ENCODE measurements around the gene EXOC4. TPM values are rescaled to one million over a fixed set of nuclear protein-coding genes. Genes with fewer than 3 reads are reported as not detected.

Gene EXOC4
- total and polyA plus RNA-seq, 2 of the 13 experiments (the other 11 are each of a cell fraction or from before 2014, with no cell fraction given): 22.5 to 39.0 TPM

DNA sequence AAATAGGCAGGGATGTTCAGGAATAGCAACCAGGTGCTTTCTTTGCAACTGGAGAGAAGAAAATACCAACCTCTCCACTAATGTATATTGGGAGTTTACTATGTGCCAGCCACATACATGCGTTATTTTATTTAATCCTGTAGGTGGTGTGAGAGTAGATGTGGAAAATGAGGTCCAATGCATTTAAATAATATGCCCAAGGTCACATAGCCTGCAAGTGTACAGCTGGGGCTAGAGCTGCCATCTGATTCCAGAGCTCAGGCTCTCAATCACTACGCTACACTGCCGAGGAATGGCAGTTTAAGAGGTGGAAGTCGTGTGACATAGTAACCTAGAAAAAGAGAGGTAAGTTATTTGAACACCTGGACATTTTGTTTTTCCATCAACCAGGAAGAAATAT, 277.0 kb downstream of the EXOC4 start (continued):
- TF ChIP-seq, protein P1, sequence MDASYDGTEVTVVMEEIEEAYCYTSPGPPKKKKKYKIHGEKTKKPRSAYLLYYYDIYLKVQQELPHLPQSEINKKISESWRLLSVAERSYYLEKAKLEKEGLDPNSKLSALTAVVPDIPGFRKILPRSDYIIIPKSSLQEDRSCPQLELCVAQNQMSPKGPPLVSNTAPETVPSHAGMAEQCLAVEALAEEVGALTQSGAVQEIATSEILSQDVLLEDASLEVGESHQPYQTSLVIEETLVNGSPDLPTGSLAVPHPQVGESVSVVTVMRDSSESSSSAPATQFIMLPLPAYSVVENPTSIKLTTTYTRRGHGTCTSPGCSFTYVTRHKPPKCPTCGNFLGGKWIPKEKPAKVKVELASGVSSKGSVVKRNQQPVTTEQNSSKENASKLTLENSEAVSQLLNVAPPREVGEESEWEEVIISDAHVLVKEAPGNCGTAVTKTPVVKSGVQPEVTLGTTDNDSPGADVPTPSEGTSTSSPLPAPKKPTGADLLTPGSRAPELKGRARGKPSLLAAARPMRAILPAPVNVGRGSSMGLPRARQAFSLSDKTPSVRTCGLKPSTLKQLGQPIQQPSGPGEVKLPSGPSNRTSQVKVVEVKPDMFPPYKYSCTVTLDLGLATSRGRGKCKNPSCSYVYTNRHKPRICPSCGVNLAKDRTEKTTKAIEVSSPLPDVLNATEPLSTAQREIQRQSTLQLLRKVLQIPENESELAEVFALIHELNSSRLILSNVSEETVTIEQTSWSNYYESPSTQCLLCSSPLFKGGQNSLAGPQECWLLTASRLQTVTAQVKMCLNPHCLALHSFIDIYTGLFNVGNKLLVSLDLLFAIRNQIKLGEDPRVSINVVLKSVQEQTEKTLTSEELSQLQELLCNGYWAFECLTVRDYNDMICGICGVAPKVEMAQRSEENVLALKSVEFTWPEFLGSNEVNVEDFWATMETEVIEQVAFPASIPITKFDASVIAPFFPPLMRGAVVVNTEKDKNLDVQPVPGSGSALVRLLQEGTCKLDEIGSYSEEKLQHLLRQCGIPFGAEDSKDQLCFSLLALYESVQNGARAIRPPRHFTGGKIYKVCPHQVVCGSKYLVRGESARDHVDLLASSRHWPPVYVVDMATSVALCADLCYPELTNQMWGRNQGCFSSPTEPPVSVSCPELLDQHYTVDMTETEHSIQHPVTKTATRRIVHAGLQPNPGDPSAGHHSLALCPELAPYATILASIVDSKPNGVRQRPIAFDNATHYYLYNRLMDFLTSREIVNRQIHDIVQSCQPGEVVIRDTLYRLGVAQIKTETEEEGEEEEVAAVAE (CRISPR knock-in tag; IDR thresholded peaks at IDR 0.05; ENCODE audit: borderline replicate concordance): no peak
- no peak for TF ChIP-seq ZNF556 (CRISPR knock-in tag; IDR thresholded peaks at IDR 0.05; ENCODE audit: borderline replicate concordance)
- TF ChIP-seq, protein P2, sequence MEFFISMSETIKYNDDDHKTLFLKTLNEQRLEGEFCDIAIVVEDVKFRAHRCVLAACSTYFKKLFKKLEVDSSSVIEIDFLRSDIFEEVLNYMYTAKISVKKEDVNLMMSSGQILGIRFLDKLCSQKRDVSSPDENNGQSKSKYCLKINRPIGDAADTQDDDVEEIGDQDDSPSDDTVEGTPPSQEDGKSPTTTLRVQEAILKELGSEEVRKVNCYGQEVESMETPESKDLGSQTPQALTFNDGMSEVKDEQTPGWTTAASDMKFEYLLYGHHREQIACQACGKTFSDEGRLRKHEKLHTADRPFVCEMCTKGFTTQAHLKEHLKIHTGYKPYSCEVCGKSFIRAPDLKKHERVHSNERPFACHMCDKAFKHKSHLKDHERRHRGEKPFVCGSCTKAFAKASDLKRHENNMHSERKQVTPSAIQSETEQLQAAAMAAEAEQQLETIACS (CRISPR knock-in tag; IDR thresholded peaks at IDR 0.05): no peak
- no peak for TF ChIP-seq MIER2 (CRISPR knock-in tag; IDR thresholded peaks at IDR 0.05)
- TF ChIP-seq ZNF552 (CRISPR knock-in tag; IDR thresholded peaks at IDR 0.05; ENCODE audit: borderline replicate concordance): no peak
- no peak for TF ChIP-seq TCF7L2 (IDR thresholded peaks at IDR 0.05; ENCODE audit: low read depth, low read length)

DNA sequence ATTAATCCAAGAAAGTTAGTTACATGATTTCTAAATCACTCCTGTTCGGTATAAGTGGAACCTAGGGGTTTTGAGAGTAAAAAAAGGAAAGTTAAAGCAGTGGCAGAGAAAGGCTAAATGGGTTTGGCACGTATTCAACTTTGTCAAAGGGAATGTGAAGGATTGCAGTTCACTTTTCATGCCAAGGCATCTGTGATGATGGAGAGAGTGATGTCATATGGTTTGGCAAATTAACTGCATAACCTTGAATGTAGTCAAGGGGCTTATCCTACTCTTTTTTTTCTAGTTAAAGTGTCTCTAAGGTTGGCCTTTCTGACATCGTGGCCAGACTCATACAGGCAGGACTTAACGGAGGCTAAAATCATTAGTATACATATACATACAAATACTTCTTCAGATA, 277.8 kb downstream of the EXOC4 start:
- no peak overlapping the region for H3K9ac ChIP-seq (ENCODE audit: insufficient read depth, low read depth, low read length)
- in situ Hi-C loops (cut with HindIII; ENCODE audit: extremely low pct_ligation_motif_present, low pct_unique_long_range_greater_than_20kb) (no loop called here), intact Hi-C loops (cut with micrococcal nuclease; ENCODE audit: unreplicated experiment) (no loop called here)
- no peaks in the 10 kb centered on the region for H3K4me1 ChIP-seq (ENCODE audit: insufficient read depth, low read length)
- H3K9me3 ChIP-seq (ENCODE audit: low read length): no peaks in the 10 kb centered on the region
- no peak overlapping the region for H2AFZ ChIP-seq (ENCODE audit: low read length)
- no peak overlapping the region for H3K27ac ChIP-seq (ENCODE audit: extremely low read length, insufficient read depth, low read length)
- 98% methylated on average over 4 of the region's 4 CpGs for WGBS (ENCODE audit: low lambda C conversion rate)
- no peak for FAIRE-seq
- ChIA-PET POLR2A (no interaction called here), CTCF (ENCODE audit: low intra/inter-chr PET ratio, low total read pairs) (no interaction called here)
- no peaks in the 10 kb centered on the region for H4K20me1 ChIP-seq (ENCODE audit: insufficient read depth, low read length)
- no TSS peak for BruUV-seq (replicated peaks)
- no peak for DNase-seq (ENCODE audit: low spot score)
- H3K79me2 ChIP-seq (ENCODE audit: insufficient read depth, low read length): no peaks in the 10 kb centered on the region
- H3K4me2 ChIP-seq (ENCODE audit: low read depth, low read length): no peak overlapping the region
- H3K27me3 ChIP-seq (ENCODE audit: control insufficient read depth in 1 of 2, insufficient read depth in 2 of 2, low read length in 2 of 2): no peaks in the 10 kb centered on the region
- no peak overlapping the region for H3K4me3 ChIP-seq (replicated peaks in 1 of 3; ENCODE audit: insufficient read depth in 1 of 3, low read depth in 2 of 3, low read length in 3 of 3)
- ATAC-seq: no peak
- H3K36me3 ChIP-seq (replicated peaks in 1 of 2; ENCODE audit: control insufficient read depth in 1 of 2, insufficient read depth in 2 of 2, low read length in 2 of 2): no peaks in the 10 kb centered on the region
- TF ChIP-seq, protein P3, sequence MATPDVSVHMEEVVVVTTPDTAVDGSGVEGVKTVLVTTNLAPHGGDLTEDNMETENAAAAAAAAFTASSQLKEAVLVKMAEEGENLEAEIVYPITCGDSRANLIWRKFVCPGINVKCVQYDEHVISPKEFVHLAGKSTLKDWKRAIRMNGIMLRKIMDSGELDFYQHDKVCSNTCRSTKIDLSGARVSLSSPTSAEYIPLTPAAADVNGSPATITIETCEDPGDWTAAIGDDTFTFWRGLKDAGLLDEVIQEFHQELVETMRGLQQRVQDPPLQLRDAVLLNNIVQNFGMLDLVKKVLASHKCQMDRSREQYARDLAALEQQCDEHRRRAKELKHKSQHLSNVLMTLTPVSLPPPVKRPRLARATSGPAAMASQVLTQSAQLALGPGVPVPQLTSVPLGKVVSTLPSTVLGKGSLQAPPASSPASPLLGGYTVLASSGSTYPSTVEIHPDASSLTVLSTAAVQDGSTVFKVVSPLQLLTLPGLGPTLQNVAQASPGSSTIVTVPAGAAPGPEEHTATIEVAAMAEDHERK (CRISPR knock-in tag; IDR thresholded peaks at IDR 0.05; ENCODE audit: low read depth): no peak
- TF ChIP-seq, protein P4, sequence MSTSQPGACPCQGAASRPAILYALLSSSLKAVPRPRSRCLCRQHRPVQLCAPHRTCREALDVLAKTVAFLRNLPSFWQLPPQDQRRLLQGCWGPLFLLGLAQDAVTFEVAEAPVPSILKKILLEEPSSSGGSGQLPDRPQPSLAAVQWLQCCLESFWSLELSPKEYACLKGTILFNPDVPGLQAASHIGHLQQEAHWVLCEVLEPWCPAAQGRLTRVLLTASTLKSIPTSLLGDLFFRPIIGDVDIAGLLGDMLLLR (CRISPR knock-in tag; IDR thresholded peaks at IDR 0.05): no peak
- TF ChIP-seq ZNF703 (CRISPR knock-in tag; IDR thresholded peaks at IDR 0.05; ENCODE audit: borderline replicate concordance) (no peak), U2AF1 (optimal IDR thresholded peaks at IDR 0.05; ENCODE audit: low read depth, low read length) (no peak), ZNF230 (CRISPR knock-in tag; IDR thresholded peaks at IDR 0.05) (no peak), SIX1 (CRISPR knock-in tag; IDR thresholded peaks at IDR 0.05; ENCODE audit: borderline replicate concordance) (no peak)
- TF ChIP-seq, protein P5, sequence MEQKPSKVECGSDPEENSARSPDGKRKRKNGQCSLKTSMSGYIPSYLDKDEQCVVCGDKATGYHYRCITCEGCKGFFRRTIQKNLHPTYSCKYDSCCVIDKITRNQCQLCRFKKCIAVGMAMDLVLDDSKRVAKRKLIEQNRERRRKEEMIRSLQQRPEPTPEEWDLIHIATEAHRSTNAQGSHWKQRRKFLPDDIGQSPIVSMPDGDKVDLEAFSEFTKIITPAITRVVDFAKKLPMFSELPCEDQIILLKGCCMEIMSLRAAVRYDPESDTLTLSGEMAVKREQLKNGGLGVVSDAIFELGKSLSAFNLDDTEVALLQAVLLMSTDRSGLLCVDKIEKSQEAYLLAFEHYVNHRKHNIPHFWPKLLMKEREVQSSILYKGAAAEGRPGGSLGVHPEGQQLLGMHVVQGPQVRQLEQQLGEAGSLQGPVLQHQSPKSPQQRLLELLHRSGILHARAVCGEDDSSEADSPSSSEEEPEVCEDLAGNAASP (CRISPR knock-in tag; IDR thresholded peaks at IDR 0.05; ENCODE audit: borderline replicate concordance): no peak

All from HepG2 (cell line).